ENCODE results near the gene SLC66A3. TPM values are rescaled to one million over a fixed set of nuclear protein-coding genes. Genes with fewer than 3 reads are reported as not detected.

SLC66A3 gene
- total RNA-seq, 1 experiment from 2014 or later, result 12.5 TPM

GRCh38 chr2:11117776-11118175 is 37.5 kb upstream of the SLC66A3 start:
- H3K27me3 Mint-ChIP-seq (ENCODE audit: low read depth), result no peaks in the 10 kb centered on the region
- no peak for DNase-seq (ENCODE audit: low spot score)
- TF ChIP-seq ARID4B (CRISPR knock-in tag; IDR thresholded peaks at IDR 0.05; ENCODE audit: borderline replicate concordance) (no peak), NR1H2 (CRISPR knock-in tag; IDR thresholded peaks at IDR 0.05) (no peak), ELF4 (CRISPR knock-in tag; IDR thresholded peaks at IDR 0.05; ENCODE audit: low read depth) (no peak), AR (CRISPR knock-in tag; IDR thresholded peaks at IDR 0.05) (no peak), CTCF (IDR thresholded peaks at IDR 0.05) (no peak), ZNF281 (CRISPR knock-in tag; IDR thresholded peaks at IDR 0.05) (no peak), FOXJ3 (CRISPR knock-in tag; IDR thresholded peaks at IDR 0.05; ENCODE audit: borderline replicate concordance) (no peak), HMGA2 (CRISPR knock-in tag; IDR thresholded peaks at IDR 0.05) (no peak), PRRX2 (CRISPR knock-in tag; IDR thresholded peaks at IDR 0.05) (no peak), GTF2I (CRISPR knock-in tag; conservative IDR thresholded peaks at IDR 0.05) (no peak), ZNF219 (CRISPR knock-in tag; IDR thresholded peaks at IDR 0.05; ENCODE audit: borderline replicate concordance) (no peak), CREM (CRISPR knock-in tag; IDR thresholded peaks at IDR 0.05) (no peak)

GRCh38 chr2:11118761-11119160 is 36.5 kb upstream of the SLC66A3 start:
- DNase-seq (ENCODE audit: low spot score), result no peak
- Mint-ChIP-seq H3K27ac (no peak overlapping the region), H3K4me1 (peaks cover 12% of the 10 kb centered on the region; the same call in 1 of the 2 replicates), H3K4me3 (no peak overlapping the region), H3K36me3 (no peaks in the 10 kb centered on the region), H3K9me3 (no peaks in the 10 kb centered on the region), H3K27me3 (ENCODE audit: low read depth) (no peaks in the 10 kb centered on the region)
- ATAC-seq, result no peak
- no peak for TF ChIP-seq OVOL2 (CRISPR knock-in tag; IDR thresholded peaks at IDR 0.05; ENCODE audit: borderline replicate concordance)
- no peak for TF ChIP-seq HMGXB4 (CRISPR knock-in tag; IDR thresholded peaks at IDR 0.05)
- no peak for TF ChIP-seq STAT6 (CRISPR knock-in tag; conservative IDR thresholded peaks at IDR 0.05; ENCODE audit: low read depth)
- POLR2A ChIA-PET, result no interaction called here
- CTCF ChIA-PET, result no interaction called here

More at GRCh38 chr2:11117776-11118175, 37.5 kb upstream of the SLC66A3 start:
- Mint-ChIP-seq H3K27ac (no peak overlapping the region), H3K36me3 (no peaks in the 10 kb centered on the region), H3K9me3 (peaks cover 1% of the 10 kb centered on the region), H3K4me1 (peaks cover 12% of the 10 kb centered on the region; the same call in 1 of the 2 replicates), H3K4me3 (no peak overlapping the region)
- ATAC-seq, result no peak
- POLR2A ChIA-PET, result no interaction called here
- CTCF ChIA-PET, result interaction anchor here (1.0 to 1.8 kb wide), 4 partner anchors 15 to 683 kb away, joined by 3 to 4 read pairs (median 4); partner anchors contain the start of gene KCNF1
